ENCODE measurements around the gene TFPI2.

TFPI2 gene

GRCh38 chr7:93858857-93859256, 31.7 kb downstream of the TFPI2 start:
- DNase-seq: no peak

- no peak for DNase-seq
Observed at GRCh38 chr7:93856323-93856722, 34.2 kb downstream of the TFPI2 start.

GRCh38 chr7:93855797-93856196, 34.8 kb downstream of the TFPI2 start:
- no peak for DNase-seq

- no peak for DNase-seq
Observed at GRCh38 chr7:93854480-93854879, 36.1 kb downstream of the TFPI2 start.

GRCh38 chr7:93851536-93851935, 39.0 kb downstream of the TFPI2 start:
- no peak for DNase-seq

- DNase-seq: no peak
Observed at GRCh38 chr7:93843260-93843659, 47.3 kb downstream of the TFPI2 start.

GRCh38 chr7:93838966-93839365, 51.6 kb downstream of the TFPI2 start:
- no peak for DNase-seq

GRCh38 chr7:93837245-93837644, 53.3 kb downstream of the TFPI2 start:
- DNase-seq: no peak

GRCh38 chr7:93836116-93836515, 54.4 kb downstream of the TFPI2 start:
- DNase-seq: no peak

GRCh38 chr7:93835702-93836101, 54.9 kb downstream of the TFPI2 start:
- DNase-seq: no peak

Measured in nucleus accumbens (tissue), 56 donors.